Measurements from ENCODE around the gene CPED1. TPM values are rescaled to one million over a fixed set of nuclear protein-coding genes. Genes with fewer than 3 reads are reported as not detected.
A peak's percentile ranks its signal among the peaks of the same experiment; 100 is the strongest.

CPED1 gene
- total RNA-seq, 2 experiments from 2014 or later: not detected

DNA sequence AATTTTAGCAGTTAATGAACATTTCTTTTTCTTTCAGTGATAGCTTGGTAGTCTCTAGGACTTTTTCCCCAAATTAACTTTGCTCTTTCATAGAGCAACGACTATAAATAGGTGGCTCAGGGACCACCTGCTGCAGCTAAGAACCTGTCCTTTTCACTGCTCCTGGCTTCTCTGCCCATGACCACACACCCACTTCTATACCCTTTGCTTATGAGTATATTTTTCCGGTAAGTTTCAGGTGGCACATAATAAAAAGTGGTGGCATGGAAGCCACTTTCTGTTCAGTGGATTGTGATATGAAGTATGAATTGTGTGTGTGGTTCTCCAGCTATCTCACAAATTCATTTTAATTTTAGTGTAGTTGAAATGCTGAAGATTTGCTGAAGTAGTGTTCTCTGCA is 36.7 kb upstream of the CPED1 start:
- POLR2A ChIA-PET: interaction anchor here (0.8 to 1.3 kb wide), 2 partner anchors 16 to 22 kb away, joined by 3 read pairs; no protein-coding TSS in a partner anchor
- Mint-ChIP-seq H3K4me1 (ENCODE audit: low read depth) (peaks cover 27% of the 10 kb centered on the region), H3K27ac (peak overlapping the region; percentile 98), H3K4me3 (peak overlapping the region; percentile 94), H3K27me3 (peaks cover 5% of the 10 kb centered on the region), H3K9me3 (no peaks in the 10 kb centered on the region), H3K36me3 (peaks cover 27% of the 10 kb centered on the region)
- intact Hi-C loops (cut with micrococcal nuclease): loop anchor here (1.0 to 10.0 kb wide), 4 partner anchors 35 to 578 kb away; partner anchors contain the start of gene FAM3C
- DNase-seq: peak; percentile 21
- CTCF ChIA-PET: no interaction called here

DNA sequence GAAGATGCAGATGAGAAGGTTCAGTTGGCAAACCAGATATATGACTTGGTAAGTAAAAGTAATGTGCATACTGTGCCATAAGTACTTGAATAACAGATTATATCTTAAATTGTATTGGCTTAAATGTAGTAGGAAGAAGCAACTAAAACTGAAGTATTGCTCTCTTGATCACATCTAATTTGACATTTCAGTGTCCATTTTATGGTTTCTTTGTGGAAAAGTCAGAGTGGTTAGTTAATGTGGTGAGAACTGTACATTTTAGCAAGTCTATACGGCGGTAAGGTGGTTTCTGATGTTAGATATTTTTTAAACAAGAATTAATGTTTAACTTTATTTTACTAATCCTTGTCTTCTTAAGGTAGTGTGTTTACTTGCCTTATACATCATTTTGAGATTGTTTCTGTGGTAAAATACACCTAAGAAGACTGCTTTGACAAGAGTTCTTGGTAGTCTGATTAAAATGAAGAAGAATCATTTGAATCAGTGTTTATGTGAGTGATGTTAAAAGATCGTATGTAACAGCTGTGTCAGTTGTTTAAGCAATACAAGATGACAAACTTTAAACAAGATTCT is 32.8 kb upstream of the CPED1 start:
- Mint-ChIP-seq H3K4me3 (no peak overlapping the region), H3K36me3 (peaks cover 41% of the 10 kb centered on the region), H3K27ac (peak overlapping the region; percentile 75), H3K27me3 (no peaks in the 10 kb centered on the region), H3K9me3 (no peaks in the 10 kb centered on the region), H3K4me1 (ENCODE audit: low read depth) (peaks cover 26% of the 10 kb centered on the region)
- no peak for DNase-seq
- ChIA-PET POLR2A (no interaction called here), CTCF (no interaction called here)
- intact Hi-C loops (cut with micrococcal nuclease): loop anchor here (1.0 to 10.0 kb wide), 2 partner anchors 27 to 319 kb away; no protein-coding TSS in a partner anchor

DNA sequence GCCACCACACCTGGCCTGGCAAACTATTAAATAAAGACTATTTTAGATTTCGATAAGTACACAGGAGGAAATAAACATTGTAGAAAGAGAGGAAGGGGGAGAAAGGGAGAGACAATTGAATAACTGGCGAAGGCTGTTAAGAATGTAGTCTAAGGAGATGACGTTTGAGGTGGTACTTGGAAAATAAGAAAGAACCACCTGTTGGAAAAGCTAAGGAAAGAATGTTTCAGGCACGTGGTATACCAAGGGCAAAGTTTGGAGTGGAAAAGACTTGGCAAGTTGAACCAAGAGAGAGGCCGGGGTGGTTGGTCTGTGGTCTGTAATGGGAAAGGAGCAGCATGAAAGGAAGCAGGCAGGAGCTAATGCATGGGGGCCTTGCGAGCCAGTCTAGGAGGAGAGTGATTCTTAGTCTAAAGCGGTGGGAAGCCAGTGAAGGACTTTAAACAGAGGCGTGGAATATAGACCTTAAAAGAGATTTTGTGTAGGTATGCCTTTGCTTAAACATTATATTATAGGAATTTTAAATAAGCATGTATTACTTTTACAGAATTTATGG is 28.5 kb upstream of the CPED1 start:
- intact Hi-C loops (cut with micrococcal nuclease): loop anchor here (10.0 kb wide), 1 partner anchor 315 kb away; no protein-coding TSS in a partner anchor
- DNase-seq: no peak
- H3K4me1 Mint-ChIP-seq (ENCODE audit: low read depth): peaks cover 32% of the 10 kb centered on the region
- CTCF ChIA-PET: no interaction called here
- POLR2A ChIA-PET: no interaction called here
- H3K4me3 Mint-ChIP-seq: no peak overlapping the region
- peaks cover 41% of the 10 kb centered on the region for H3K36me3 Mint-ChIP-seq
- no peaks in the 10 kb centered on the region for H3K27me3 Mint-ChIP-seq
- no peaks in the 10 kb centered on the region for H3K9me3 Mint-ChIP-seq
- H3K27ac Mint-ChIP-seq: no peak overlapping the region

DNA sequence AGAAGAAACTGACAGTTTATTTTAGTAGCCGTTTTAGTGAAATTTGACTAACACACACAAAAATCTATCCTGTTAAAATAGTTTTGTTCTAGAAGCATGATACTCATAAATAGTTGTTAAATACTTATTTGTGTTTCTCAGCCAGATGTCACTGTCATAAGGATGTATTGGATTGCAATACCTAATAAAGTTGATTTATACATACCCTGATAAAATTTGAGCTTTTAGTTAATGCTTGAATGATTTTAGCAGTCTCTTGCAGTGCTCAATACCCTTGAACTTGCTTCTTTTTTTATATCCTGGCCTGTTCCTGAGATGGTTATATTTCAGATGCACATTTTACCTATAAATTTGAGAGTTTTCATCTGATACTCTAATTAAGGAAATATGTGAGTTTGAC is 27.8 kb upstream of the CPED1 start:
- H3K27me3 Mint-ChIP-seq: no peaks in the 10 kb centered on the region
- H3K9me3 Mint-ChIP-seq: no peaks in the 10 kb centered on the region
- peaks cover 37% of the 10 kb centered on the region for H3K36me3 Mint-ChIP-seq
- POLR2A ChIA-PET: no interaction called here
- CTCF ChIA-PET: no interaction called here
- H3K27ac Mint-ChIP-seq: no peak overlapping the region
- peaks cover 26% of the 10 kb centered on the region for H3K4me1 Mint-ChIP-seq (ENCODE audit: low read depth)
- no peak overlapping the region for H3K4me3 Mint-ChIP-seq
- no peak for DNase-seq
- intact Hi-C loops (cut with micrococcal nuclease): no loop called here

DNA sequence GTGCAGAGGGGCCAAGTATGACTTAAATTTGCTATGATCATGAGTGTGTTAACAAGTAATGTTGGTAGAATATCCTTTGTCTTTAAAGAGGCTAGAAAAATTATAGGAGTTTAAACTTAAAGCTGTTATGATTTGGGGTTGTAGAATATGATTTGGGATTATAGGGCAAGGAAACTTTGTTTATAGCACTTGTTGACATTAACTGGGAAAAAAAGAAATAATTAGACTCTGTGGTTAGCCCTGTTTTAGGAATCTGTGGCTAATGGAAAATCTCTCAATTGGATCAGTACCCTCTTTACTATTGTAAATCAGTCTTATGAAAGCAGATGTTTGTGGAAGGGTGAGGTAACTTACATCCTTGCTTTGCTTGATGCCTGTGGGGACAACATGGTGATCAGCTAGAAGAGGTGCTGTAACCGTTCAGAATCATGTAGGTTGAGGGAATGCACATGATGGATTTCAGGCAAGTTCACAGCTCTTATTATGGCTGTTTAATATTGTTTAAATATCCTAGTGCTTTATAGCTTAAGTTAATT is 26.8 kb upstream of the CPED1 start:
- DNase-seq: no peak
- Mint-ChIP-seq H3K36me3 (peaks cover 37% of the 10 kb centered on the region), H3K27me3 (no peaks in the 10 kb centered on the region), H3K9me3 (no peaks in the 10 kb centered on the region), H3K4me1 (ENCODE audit: low read depth) (peaks cover 20% of the 10 kb centered on the region), H3K4me3 (no peak overlapping the region), H3K27ac (no peak overlapping the region)
- intact Hi-C loops (cut with micrococcal nuclease): no loop called here
- POLR2A ChIA-PET: no interaction called here
- CTCF ChIA-PET: interaction anchor here (0.9 kb wide), 1 partner anchor 27 kb away, joined by 3 read pairs; the partner anchor contains the start of gene CPED1

DNA sequence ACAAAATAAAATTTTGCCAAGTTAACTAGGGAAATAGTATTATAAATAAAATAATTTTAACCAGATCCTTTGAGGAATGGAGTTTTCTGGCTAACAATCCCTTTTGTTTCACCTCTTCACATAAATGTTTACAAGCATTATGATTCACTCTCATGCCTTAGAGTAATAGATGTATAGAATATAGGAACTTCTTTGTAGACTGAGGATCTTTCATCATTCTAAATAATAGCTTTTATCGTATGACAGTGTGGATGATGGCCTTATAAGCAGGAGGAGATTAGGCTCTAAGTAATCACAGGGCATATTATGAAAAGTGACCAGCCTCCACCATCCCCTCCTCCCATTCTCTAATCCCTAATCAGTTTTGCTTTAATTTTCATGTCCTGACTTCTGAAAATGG is 24.4 kb upstream of the CPED1 start:
- Mint-ChIP-seq H3K27me3 (no peaks in the 10 kb centered on the region), H3K4me3 (no peak overlapping the region), H3K4me1 (ENCODE audit: low read depth) (peaks cover 18% of the 10 kb centered on the region), H3K27ac (no peak overlapping the region), H3K9me3 (no peaks in the 10 kb centered on the region), H3K36me3 (peaks cover 43% of the 10 kb centered on the region)
- no peak for DNase-seq
- ChIA-PET CTCF (interaction anchor here (0.6 kb wide), 1 partner anchor 13 kb away, joined by 5 read pairs; the partner anchor contains the start of gene ING3), POLR2A (no interaction called here)
- intact Hi-C loops (cut with micrococcal nuclease): no loop called here

DNA sequence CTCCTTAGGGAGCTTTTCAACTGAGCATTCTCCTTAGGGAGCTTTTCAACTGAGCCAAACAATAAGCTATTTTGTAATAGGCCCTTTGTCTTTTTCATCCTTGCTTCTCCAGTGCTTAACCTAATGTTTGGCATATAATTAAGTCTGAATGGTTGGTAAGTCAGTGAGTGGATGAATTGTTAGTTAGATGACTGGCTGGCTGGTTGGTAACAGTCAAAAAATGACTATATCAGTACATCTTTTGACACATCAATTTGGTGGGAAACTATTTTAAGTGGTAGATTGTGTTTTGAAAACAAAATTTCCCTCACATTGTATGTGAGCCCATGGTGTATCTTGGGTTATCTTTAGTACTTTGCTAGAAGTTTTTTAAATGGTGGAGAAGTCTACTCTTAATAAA is 21.6 kb upstream of the CPED1 start:
- Mint-ChIP-seq H3K4me3 (no peak overlapping the region), H3K4me1 (ENCODE audit: low read depth) (peaks cover 4% of the 10 kb centered on the region), H3K27me3 (no peaks in the 10 kb centered on the region), H3K9me3 (no peaks in the 10 kb centered on the region), H3K36me3 (peaks cover 43% of the 10 kb centered on the region), H3K27ac (no peak overlapping the region)
- intact Hi-C loops (cut with micrococcal nuclease): no loop called here
- CTCF ChIA-PET: interaction anchor here (1.0 kb wide), 1 partner anchor 115 kb away, joined by 3 read pairs; no protein-coding TSS in a partner anchor
- DNase-seq: no peak
- POLR2A ChIA-PET: no interaction called here

DNA sequence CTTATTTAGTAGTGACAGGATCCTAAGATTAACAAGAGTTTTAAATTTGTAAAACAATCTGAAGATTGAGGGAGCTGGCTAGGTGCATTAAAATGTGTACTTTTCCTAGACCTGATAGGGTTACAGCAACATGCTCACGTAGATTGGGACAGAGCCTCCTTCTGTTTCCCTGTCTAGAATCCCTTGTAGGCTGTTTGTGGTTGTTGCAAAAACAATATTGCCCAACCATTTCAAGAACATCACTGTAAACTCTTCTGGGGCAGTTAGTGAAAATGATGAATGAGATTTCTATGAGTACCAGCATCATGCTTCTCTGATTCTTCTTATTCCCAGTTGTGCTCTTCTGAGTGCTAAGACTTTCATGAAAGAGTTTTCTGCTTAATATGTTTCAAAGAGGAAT is 14.7 kb upstream of the CPED1 start:
- no peaks in the 10 kb centered on the region for H3K9me3 Mint-ChIP-seq
- H3K36me3 Mint-ChIP-seq: peaks cover 34% of the 10 kb centered on the region
- no peak overlapping the region for H3K4me3 Mint-ChIP-seq
- no peak overlapping the region for H3K27ac Mint-ChIP-seq
- DNase-seq: no peak
- POLR2A ChIA-PET: interaction anchor here (1.2 kb wide), 1 partner anchor 22 kb away, joined by 3 read pairs; no protein-coding TSS in a partner anchor
- H3K27me3 Mint-ChIP-seq: no peaks in the 10 kb centered on the region
- intact Hi-C loops (cut with micrococcal nuclease): no loop called here
- no peaks in the 10 kb centered on the region for H3K4me1 Mint-ChIP-seq (ENCODE audit: low read depth)
- CTCF ChIA-PET: interaction anchor here (1.4 kb wide), 1 partner anchor 14 kb away, joined by 7 read pairs; no protein-coding TSS in a partner anchor

DNA sequence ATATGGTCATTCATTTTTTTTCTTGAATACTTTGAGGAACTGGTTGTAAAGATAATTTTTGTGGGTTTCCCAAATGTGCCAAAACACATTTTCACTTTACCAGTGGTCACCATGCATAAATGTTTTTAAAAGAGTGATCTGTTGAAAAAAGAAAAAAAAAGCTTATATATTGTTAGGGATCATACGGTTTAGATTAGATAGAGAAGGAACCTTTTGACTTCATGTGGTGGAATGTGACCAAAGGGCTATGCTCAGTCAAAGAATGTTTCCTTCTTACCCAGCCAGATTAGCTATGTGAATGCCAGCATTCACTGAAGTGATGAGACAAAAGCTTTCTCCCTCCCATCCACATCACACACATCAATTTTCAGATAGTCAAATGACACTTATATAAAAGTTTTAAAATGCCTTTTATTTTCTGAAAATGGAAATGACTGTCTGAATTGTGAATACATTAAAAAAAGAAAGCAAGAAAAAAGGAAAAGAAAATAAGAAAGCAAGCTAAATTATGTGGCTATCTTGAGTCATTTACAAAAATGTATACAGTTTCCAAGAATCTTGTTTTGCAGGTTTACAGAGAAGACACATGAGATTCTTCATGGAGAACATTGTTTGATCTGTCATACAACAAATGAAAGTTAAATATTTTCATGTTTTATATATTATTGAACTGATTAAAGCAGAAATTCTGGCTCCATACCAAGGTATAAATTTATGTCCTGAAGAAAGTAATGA is 8.6 kb upstream of the CPED1 start:
- Mint-ChIP-seq H3K4me1 (ENCODE audit: low read depth) (peaks cover 12% of the 10 kb centered on the region), H3K27me3 (no peaks in the 10 kb centered on the region), H3K36me3 (peaks cover 6% of the 10 kb centered on the region), H3K27ac (peak overlapping the region; percentile 23), H3K9me3 (no peaks in the 10 kb centered on the region), H3K4me3 (no peak overlapping the region)
- CTCF ChIA-PET: no interaction called here
- no peak for DNase-seq
- intact Hi-C loops (cut with micrococcal nuclease): loop anchor here (5.0 to 10.0 kb wide), 2 partner anchors 297 to 355 kb away; no protein-coding TSS in a partner anchor
- POLR2A ChIA-PET: no interaction called here

DNA sequence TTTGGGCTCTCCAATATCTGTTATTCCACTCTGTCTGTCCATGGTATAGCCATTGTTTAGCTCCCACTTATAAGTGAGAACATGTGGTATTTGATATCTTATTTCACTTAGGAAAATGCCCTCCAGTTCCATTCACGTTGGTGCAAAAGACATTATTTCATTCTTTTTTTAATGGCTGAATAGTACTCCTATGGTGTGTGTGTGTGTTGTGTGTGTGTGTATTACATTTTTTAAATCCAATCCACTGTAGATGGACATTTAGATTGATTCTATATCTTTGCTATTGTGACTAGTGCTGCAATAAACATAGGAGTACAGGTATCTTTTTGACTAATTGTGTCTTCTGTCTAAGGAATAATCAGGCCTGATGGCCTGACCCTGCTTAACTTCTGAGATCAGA is 7.4 kb upstream of the CPED1 start:
- Mint-ChIP-seq H3K36me3 (peaks cover 2% of the 10 kb centered on the region), H3K27me3 (peaks cover under 1% of the 10 kb centered on the region), H3K9me3 (no peaks in the 10 kb centered on the region), H3K27ac (no peak overlapping the region), H3K4me1 (ENCODE audit: low read depth) (peaks cover 12% of the 10 kb centered on the region), H3K4me3 (no peak overlapping the region)
- ChIA-PET CTCF (interaction anchor here (0.7 kb wide), 1 partner anchor 127 kb away, joined by 3 read pairs; no protein-coding TSS in a partner anchor), POLR2A (no interaction called here)
- no peak for DNase-seq
- intact Hi-C loops (cut with micrococcal nuclease): loop anchor here (5.0 to 10.0 kb wide), 2 partner anchors 296 to 354 kb away; no protein-coding TSS in a partner anchor

DNA sequence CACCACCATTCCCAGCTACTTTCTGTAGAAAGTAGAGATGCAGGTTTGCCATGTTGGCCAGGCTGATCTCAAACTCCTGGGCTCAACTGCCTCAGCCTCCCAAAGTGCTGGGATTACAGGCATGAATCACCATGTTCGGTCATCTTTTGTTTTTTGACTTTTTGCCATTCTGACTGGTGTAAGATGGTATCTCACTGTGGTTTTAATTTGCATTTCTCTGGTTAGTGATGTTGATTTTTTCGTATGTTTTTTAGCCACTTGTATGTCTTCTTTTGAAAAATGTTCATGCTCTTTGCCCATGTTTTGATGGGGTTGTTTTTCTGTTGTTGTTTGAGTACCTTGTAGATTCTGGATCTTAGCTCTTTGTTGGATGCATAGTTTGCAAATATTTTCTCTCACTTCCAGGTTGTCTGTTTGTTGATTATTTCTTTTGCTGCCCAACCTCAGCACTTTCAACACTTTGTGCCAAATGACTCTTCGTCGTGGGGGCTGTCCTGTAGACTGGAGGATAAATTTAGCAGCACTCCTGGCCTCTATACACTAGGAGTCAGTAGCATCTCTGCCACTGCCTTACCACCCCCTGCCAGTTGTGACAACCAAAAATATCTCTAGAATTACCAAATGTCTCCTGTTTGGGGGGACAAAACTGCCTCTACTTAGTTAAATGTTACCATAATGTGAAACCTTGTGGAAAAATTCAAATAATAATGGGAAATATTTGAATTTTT is 6.5 kb upstream of the CPED1 start:
- H3K4me1 Mint-ChIP-seq (ENCODE audit: low read depth): peaks cover 12% of the 10 kb centered on the region
- CTCF ChIA-PET: interaction anchor here (0.7 kb wide), 1 partner anchor 126 kb away, joined by 3 read pairs; no protein-coding TSS in a partner anchor
- H3K27ac Mint-ChIP-seq: peak overlapping the region; percentile 1
- no peaks in the 10 kb centered on the region for H3K36me3 Mint-ChIP-seq
- H3K9me3 Mint-ChIP-seq: no peaks in the 10 kb centered on the region
- POLR2A ChIA-PET: no interaction called here
- peak; percentile 27 for DNase-seq
- peaks cover 5% of the 10 kb centered on the region for H3K27me3 Mint-ChIP-seq
- intact Hi-C loops (cut with micrococcal nuclease): loop anchor here (1.0 to 10.0 kb wide), 4 partner anchors 10 to 353 kb away; no protein-coding TSS in a partner anchor
- no peak overlapping the region for H3K4me3 Mint-ChIP-seq
